Measurements from ENCODE around the gene SLC37A1.
"Not testable (repeated sequence)": the region's sequence is repeated elsewhere in the genome, so short reads cannot be mapped to it uniquely, and the experiment has no call there.

The SLC37A1 gene

GRCh38 chr21:42627527-42628289, 114.1 kb downstream of the SLC37A1 start:
- Histone ChIP-seq H3K9me3 (ENCODE audit: insufficient read depth, low read length, severe bottlenecking) (no peaks in the 10 kb centered on the region), H3K4me3 (ENCODE audit: low read depth in 1 of 2, low read length in 2 of 2) (no peak overlapping the region), H3K36me3 (ENCODE audit: insufficient read depth, low read length) (no peaks in the 10 kb centered on the region), H3K9ac (ENCODE audit: low read depth, low read length) (no peak overlapping the region), H3K4me1 (ENCODE audit: insufficient read depth, low read length) (no peaks in the 10 kb centered on the region), H3K27me3 (ENCODE audit: insufficient read depth, low read length, poor library complexity) (no peaks in the 10 kb centered on the region), H3K4me2 (ENCODE audit: insufficient read depth, low read length) (no peak overlapping the region), H3K27ac (ENCODE audit: low read length) (no peak overlapping the region), H4K20me1 (ENCODE audit: insufficient read depth, low read length) (no peaks in the 10 kb centered on the region), H3K79me2 (ENCODE audit: insufficient read depth, low read length) (no peaks in the 10 kb centered on the region), H2AFZ (ENCODE audit: low read depth, low read length) (no peak overlapping the region)
- no peak for TF ChIP-seq CTCF (IDR thresholded peaks at IDR 0.05; ENCODE audit: borderline replicate concordance, extremely low read depth, low read length, poor library complexity, severe bottlenecking)
- ATAC-seq (ENCODE audit: insufficient read depth, low read depth) (no peak), DNase-seq (no peak)

- not testable (repeated sequence) for H3K4me3 ChIP-seq (ENCODE audit: low read depth in 1 of 2, low read length in 2 of 2); H2AFZ ChIP-seq (ENCODE audit: low read depth, low read length); H3K27me3 ChIP-seq (ENCODE audit: insufficient read depth, low read length, poor library complexity); H3K9ac ChIP-seq (ENCODE audit: low read depth, low read length); H3K79me2 ChIP-seq (ENCODE audit: insufficient read depth, low read length); H3K4me1 ChIP-seq (ENCODE audit: insufficient read depth, low read length); H3K4me2 ChIP-seq (ENCODE audit: insufficient read depth, low read length); DNase-seq; H4K20me1 ChIP-seq (ENCODE audit: insufficient read depth, low read length); ATAC-seq (ENCODE audit: insufficient read depth, low read depth); H3K36me3 ChIP-seq (ENCODE audit: insufficient read depth, low read length); H3K27ac ChIP-seq (ENCODE audit: low read length); H3K9me3 ChIP-seq (ENCODE audit: insufficient read depth, low read length, severe bottlenecking)
Observed at GRCh38 chr21:42628466-42629061, 114.9 kb downstream of the SLC37A1 start.

GRCh38 chr21:42629933-42630589, 116.4 kb downstream of the SLC37A1 start:
- Histone ChIP-seq H3K79me2 (ENCODE audit: insufficient read depth, low read length) (no peaks in the 10 kb centered on the region), H3K9ac (ENCODE audit: low read depth, low read length) (no peak overlapping the region), H3K27ac (ENCODE audit: low read length) (no peak overlapping the region), H3K4me2 (ENCODE audit: insufficient read depth, low read length) (no peak overlapping the region), H4K20me1 (ENCODE audit: insufficient read depth, low read length) (no peaks in the 10 kb centered on the region), H2AFZ (ENCODE audit: low read depth, low read length) (no peak overlapping the region), H3K9me3 (ENCODE audit: insufficient read depth, low read length, severe bottlenecking) (no peaks in the 10 kb centered on the region), H3K4me1 (ENCODE audit: insufficient read depth, low read length) (no peaks in the 10 kb centered on the region), H3K36me3 (ENCODE audit: insufficient read depth, low read length) (no peaks in the 10 kb centered on the region), H3K4me3 (ENCODE audit: low read depth in 1 of 2, low read length in 2 of 2) (no peak overlapping the region), H3K27me3 (ENCODE audit: insufficient read depth, low read length, poor library complexity) (no peaks in the 10 kb centered on the region)
- DNase-seq (no peak), ATAC-seq (ENCODE audit: insufficient read depth, low read depth) (no peak)
- TF ChIP-seq CTCF (IDR thresholded peaks at IDR 0.05; ENCODE audit: borderline replicate concordance, extremely low read depth, low read length, poor library complexity, severe bottlenecking), result no peak
- TF ChIP-seq EZH2 (IDR thresholded peaks at IDR 0.05; ENCODE audit: borderline replicate concordance, low read depth, low read length, severe bottlenecking), result no peak

GRCh38 chr21:42630626-42631025, 117.0 kb downstream of the SLC37A1 start:
- no peak for TF ChIP-seq CTCF (IDR thresholded peaks at IDR 0.05; ENCODE audit: borderline replicate concordance, extremely low read depth, low read length, poor library complexity, severe bottlenecking)
- no peak for TF ChIP-seq EZH2 (IDR thresholded peaks at IDR 0.05; ENCODE audit: borderline replicate concordance, low read depth, low read length, severe bottlenecking)
- Histone ChIP-seq H2AFZ (ENCODE audit: low read depth, low read length) (no peak overlapping the region), H3K9me3 (ENCODE audit: insufficient read depth, low read length, severe bottlenecking) (no peaks in the 10 kb centered on the region), H3K4me2 (ENCODE audit: insufficient read depth, low read length) (no peak overlapping the region), H3K27me3 (ENCODE audit: insufficient read depth, low read length, poor library complexity) (no peaks in the 10 kb centered on the region), H3K27ac (ENCODE audit: low read length) (no peak overlapping the region), H3K36me3 (ENCODE audit: insufficient read depth, low read length) (no peaks in the 10 kb centered on the region), H3K4me3 (ENCODE audit: low read depth in 1 of 2, low read length in 2 of 2) (no peak overlapping the region), H3K79me2 (ENCODE audit: insufficient read depth, low read length) (no peaks in the 10 kb centered on the region), H3K9ac (ENCODE audit: low read depth, low read length) (no peak overlapping the region), H3K4me1 (ENCODE audit: insufficient read depth, low read length) (no peaks in the 10 kb centered on the region), H4K20me1 (ENCODE audit: insufficient read depth, low read length) (no peaks in the 10 kb centered on the region)
- DNase-seq (no peak), ATAC-seq (ENCODE audit: insufficient read depth, low read depth) (no peak)
